ENCODE measurements around the gene SPNS3. TPM values are rescaled to one million over a fixed set of nuclear protein-coding genes. Genes with fewer than 3 reads are reported as not detected.
A peak's percentile ranks its signal among the peaks of the same experiment; 100 is the strongest.

The SPNS3 gene
- total RNA-seq, 1 experiment from 2014 or later: 0.64 TPM

- no peak for DNase-seq (ENCODE audit: low read depth)
Observed at GRCh38 chr17:4487820-4488716, 54.3 kb downstream of the SPNS3 start.

- no peak for DNase-seq (ENCODE audit: low read depth)
Observed at GRCh38 chr17:4488989-4489595, 55.4 kb downstream of the SPNS3 start.

GRCh38 chr17:4490109-4490591, 56.4 kb downstream of the SPNS3 start:
- no peak for DNase-seq (ENCODE audit: low read depth)

- no peak for DNase-seq (ENCODE audit: low read depth)
Observed at GRCh38 chr17:4490637-4491061, 56.9 kb downstream of the SPNS3 start.

- DNase-seq (ENCODE audit: low read depth): peak; percentile 40
Observed at GRCh38 chr17:4492721-4493561, 59.2 kb downstream of the SPNS3 start.

GRCh38 chr17:4497101-4497824, 63.5 kb downstream of the SPNS3 start:
- DNase-seq (ENCODE audit: low read depth): peak; percentile 75

- no peak for DNase-seq (ENCODE audit: low read depth)
Observed at GRCh38 chr17:4498461-4499397, 65.0 kb downstream of the SPNS3 start, which contains the start of gene SPNS2. SPNS2 (plus strand) TSS chr17:4498881; CDS start chr17:4499048, 167 bp downstream.

GRCh38 chr17:4499431-4500190, 65.9 kb downstream of the SPNS3 start:
- DNase-seq (ENCODE audit: low read depth): no peak

GRCh38 chr17:4500191-4500571, 66.4 kb downstream of the SPNS3 start:
- DNase-seq (ENCODE audit: low read depth): no peak

- DNase-seq (ENCODE audit: low read depth): no peak
Observed at GRCh38 chr17:4501295-4501949, 67.7 kb downstream of the SPNS3 start.

GRCh38 chr17:4502466-4503154, 68.9 kb downstream of the SPNS3 start:
- no peak for DNase-seq (ENCODE audit: low read depth)

- no peak for DNase-seq (ENCODE audit: low read depth)
Observed at GRCh38 chr17:4503283-4504025, 69.7 kb downstream of the SPNS3 start.

- no peak for DNase-seq (ENCODE audit: low read depth)
Observed at GRCh38 chr17:4504188-4504587, 70.4 kb downstream of the SPNS3 start.

GRCh38 chr17:4505187-4505586, 71.4 kb downstream of the SPNS3 start:
- DNase-seq (ENCODE audit: low read depth): no peak

- DNase-seq (ENCODE audit: low read depth): no peak
Observed at GRCh38 chr17:4506175-4506813, 72.6 kb downstream of the SPNS3 start.

- no peak for DNase-seq (ENCODE audit: low read depth)
Observed at GRCh38 chr17:4506892-4507291, 73.2 kb downstream of the SPNS3 start.
